ENCODE measurements around the gene PHACTR3.

Gene PHACTR3

DNA sequence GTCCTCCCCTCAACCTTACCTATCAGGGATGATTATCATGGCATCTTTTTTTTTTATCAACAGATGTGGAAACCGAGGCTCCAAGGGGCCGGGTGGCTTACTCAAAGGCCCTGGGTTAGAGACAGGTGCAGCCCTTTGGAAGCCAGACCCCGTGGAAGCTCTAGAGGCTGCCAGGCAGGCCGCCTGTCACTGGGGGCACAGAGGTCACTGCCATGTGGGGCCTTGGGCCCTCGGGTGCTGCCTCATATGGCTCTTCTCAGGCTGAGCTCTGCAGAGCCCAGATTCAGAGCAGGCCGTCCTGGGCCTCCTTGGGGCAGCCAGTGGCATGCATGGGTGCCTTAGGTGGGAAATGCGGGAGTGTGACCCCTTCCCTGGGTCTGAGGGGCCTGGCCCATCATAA lies 136.3 kb downstream of the PHACTR3 start:
- TF ChIP-seq CTCF (IDR thresholded peaks at IDR 0.05; ENCODE audit: borderline replicate concordance, control extremely low read depth, extremely low read depth, insufficient read depth, missing control alignments): no peak
- in situ Hi-C loops (cut with MboI; ENCODE audit: low sequenced_read_pairs, unreplicated experiment): no loop called here
- DNase-seq (ENCODE audit: low spot score): no peak

GRCh38 chr20:59741073-59741472 lies 136.7 kb downstream of the PHACTR3 start:
- in situ Hi-C loops (cut with MboI; ENCODE audit: low sequenced_read_pairs, unreplicated experiment): no loop called here
- no peak for TF ChIP-seq CTCF (IDR thresholded peaks at IDR 0.05; ENCODE audit: borderline replicate concordance, control extremely low read depth, extremely low read depth, insufficient read depth, missing control alignments)
- no peak for DNase-seq (ENCODE audit: low spot score)

DNA sequence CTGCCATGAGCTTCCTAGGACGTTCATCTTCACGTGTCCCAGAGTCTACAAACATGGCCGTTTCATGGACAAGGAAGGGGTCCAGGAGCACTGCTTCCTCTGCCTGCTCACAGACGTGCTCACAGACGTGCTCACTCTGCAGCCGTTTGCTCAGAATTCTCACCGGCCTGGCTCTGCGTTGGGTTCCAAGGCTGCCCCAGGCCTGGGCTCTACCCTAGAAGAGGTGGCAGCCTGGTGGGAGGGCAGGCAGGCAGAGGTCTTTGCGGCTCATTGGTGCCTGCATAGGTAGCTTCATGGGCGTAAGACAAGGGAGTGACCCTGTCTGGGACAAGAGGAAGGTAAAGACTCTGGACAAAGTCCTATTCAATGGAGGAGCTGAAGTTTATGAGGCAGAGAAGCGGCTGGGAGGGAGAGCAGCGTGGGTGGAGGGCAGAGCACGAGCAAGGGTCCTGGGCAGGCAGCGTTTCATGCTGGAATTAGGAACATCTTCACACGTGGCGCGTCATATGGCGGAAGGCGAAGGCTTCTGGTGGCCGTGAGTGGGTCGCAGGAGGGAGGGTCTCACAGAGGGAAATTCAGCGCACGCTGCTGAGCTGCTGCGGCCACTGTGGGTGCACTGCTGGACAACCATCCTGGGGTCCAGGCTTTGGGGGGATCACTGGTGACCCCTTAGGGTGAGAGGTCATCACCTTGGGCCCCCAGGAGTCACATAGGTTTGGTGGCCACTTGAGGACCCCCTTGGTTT lies 138.2 kb downstream of the PHACTR3 start:
- in situ Hi-C loops (cut with MboI; ENCODE audit: low sequenced_read_pairs, unreplicated experiment): no loop called here
- no peak for TF ChIP-seq CTCF (IDR thresholded peaks at IDR 0.05; ENCODE audit: borderline replicate concordance, control extremely low read depth, extremely low read depth, insufficient read depth, missing control alignments)
- no peak for DNase-seq (ENCODE audit: low spot score)

DNA sequence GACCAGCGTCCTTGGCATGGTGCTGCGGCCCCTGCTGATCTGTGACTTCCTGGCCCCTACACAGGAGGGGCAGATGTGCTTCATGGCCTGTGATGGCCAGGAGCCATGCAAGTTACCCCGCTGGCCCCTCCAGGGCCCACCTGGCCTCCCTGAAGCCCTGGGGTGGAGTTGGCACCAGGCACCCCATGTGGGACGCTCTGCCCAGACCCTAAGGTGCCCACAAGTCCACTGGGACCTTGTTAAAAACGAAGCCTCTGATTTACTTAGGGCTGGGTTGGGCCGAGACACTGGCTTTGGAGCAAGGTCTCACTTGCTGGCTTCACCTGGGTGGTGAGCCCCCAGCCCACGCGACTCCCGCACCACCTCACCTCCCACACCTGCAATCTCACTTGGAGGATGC lies 139.0 kb downstream of the PHACTR3 start:
- in situ Hi-C loops (cut with MboI; ENCODE audit: low sequenced_read_pairs, unreplicated experiment): no loop called here
- no peak for TF ChIP-seq CTCF (IDR thresholded peaks at IDR 0.05; ENCODE audit: borderline replicate concordance, control extremely low read depth, extremely low read depth, insufficient read depth, missing control alignments)
- DNase-seq (ENCODE audit: low spot score): no peak

- no peak for TF ChIP-seq CTCF (IDR thresholded peaks at IDR 0.05; ENCODE audit: borderline replicate concordance, control extremely low read depth, extremely low read depth, insufficient read depth, missing control alignments)
- in situ Hi-C loops (cut with MboI; ENCODE audit: low sequenced_read_pairs, unreplicated experiment): no loop called here
- no peak for DNase-seq (ENCODE audit: low spot score)
Observed at GRCh38 chr20:59743767-59744485, 139.6 kb downstream of the PHACTR3 start.

- in situ Hi-C loops (cut with MboI; ENCODE audit: low sequenced_read_pairs, unreplicated experiment): no loop called here
- no peak for TF ChIP-seq CTCF (IDR thresholded peaks at IDR 0.05; ENCODE audit: borderline replicate concordance, control extremely low read depth, extremely low read depth, insufficient read depth, missing control alignments)
- no peak for DNase-seq (ENCODE audit: low spot score)
Observed at GRCh38 chr20:59744756-59745155, 140.4 kb downstream of the PHACTR3 start.
